HEK293 (cell line): ENCODE measurements around the gene C21orf91.

Experiments
- CTCF ChIA-PET: fragments of 350-600 bp; formaldehyde crosslinking; extraction: SDS; loops from one replicate; lab custom pipeline; 2021; ENCODE audit warnings: antibody characterized with exemption; lab: Yijun Ruan, JAX
- POLR2A ChIA-PET: fragments of 300-600 bp; formaldehyde crosslinking; extraction: SDS; loops from one replicate; lab custom pipeline; 2020; ENCODE audit warnings: antibody characterized with exemption, inconsistent platforms; lab: Yijun Ruan, JAX
- H3K27ac ChIP-seq: fragments of 200-500 bp; sonication (Bioruptor generic); 2 replicates; pipeline ENCODE4 v1.5.1; 2014; ENCODE audit warnings: low read depth, low read length, control low read depth, inconsistent platforms; ENCODE audit errors: extremely low read depth
- H3K36me3 ChIP-seq, 2 experiments: fragments of 200-500 bp in 1 of 2; sonication (Bioruptor generic) in 1 of 2; 1 replicate in 1 of 2; 2 replicates in 1 of 2; pipeline ENCODE4 v1.5.1; 2014 to 2017; ENCODE audit warnings: inconsistent platforms in 2 of 2, low read length in 2 of 2; ENCODE audit not compliant: control insufficient read depth in 2 of 2, insufficient read depth in 1 of 2
- H3K4me1 ChIP-seq: fragments of 200-500 bp; sonication (Bioruptor generic); 2 replicates; pipeline ENCODE4 v1.5.1; 2014; ENCODE audit warnings: mild to moderate bottlenecking, low read length, inconsistent platforms; ENCODE audit not compliant: control insufficient read depth, insufficient read depth
- H3K4me3 ChIP-seq: 2 replicates; pipeline ENCODE4 v1.5.1; 2011; ENCODE audit warnings: low read depth, mild to moderate bottlenecking, control low read depth, low read length, moderate library complexity
- H3K9me3 ChIP-seq: fragments of 200-500 bp; sonication (Bioruptor generic); 2 replicates; pipeline ENCODE4 v1.5.1; 2014; ENCODE audit warnings: low read depth, low read length, inconsistent platforms; ENCODE audit not compliant: control insufficient read depth, insufficient read depth
- BCL11B ChIP-seq: fragments of 450-650 bp; formaldehyde crosslinking; IDR thresholded peaks from 2 replicates; pipeline ENCODE4 v1.5.1; 2016; ENCODE audit warnings: low read depth, missing biosample characterization, missing genetic modification characterization
- EGR2 ChIP-seq: fragments of 450-650 bp; formaldehyde crosslinking; IDR thresholded peaks from 2 replicates; pipeline ENCODE4 v1.5.1; 2016; ENCODE audit warnings: low read depth, missing biosample characterization, missing genetic modification characterization
- FEZF1 ChIP-seq: fragments of 450-650 bp; formaldehyde crosslinking; IDR thresholded peaks from 2 replicates; pipeline ENCODE4 v1.5.1; 2016; ENCODE audit warnings: missing biosample characterization, missing genetic modification characterization
- OSR2 ChIP-seq: fragments of 450-650 bp; formaldehyde crosslinking; IDR thresholded peaks from 2 replicates; pipeline ENCODE4 v1.5.1; 2016; ENCODE audit warnings: missing biosample characterization, missing genetic modification characterization
- OVOL3 ChIP-seq: fragments of 450-650 bp; formaldehyde crosslinking; IDR thresholded peaks from 2 replicates; pipeline ENCODE4 v1.5.1; 2016; ENCODE audit warnings: missing biosample characterization, missing genetic modification characterization
- REPIN1 ChIP-seq: fragments of 450-650 bp; formaldehyde crosslinking; IDR thresholded peaks from 2 replicates; pipeline ENCODE4 v1.5.1; 2017; ENCODE audit warnings: missing biosample characterization, missing genetic modification characterization, low read depth
- SP7 ChIP-seq: fragments of 450-650 bp; formaldehyde crosslinking; IDR thresholded peaks from 2 replicates; pipeline ENCODE4 v1.5.1; 2016; ENCODE audit warnings: missing biosample characterization, missing genetic modification characterization
- TCF7L2 ChIP-seq: IDR thresholded peaks from 2 replicates; pipeline ENCODE4 v1.6.1; 2011; ENCODE audit warnings: low read depth, mild to moderate bottlenecking, inconsistent platforms, low read length, moderate library complexity, borderline replicate concordance
- TRIM28 ChIP-seq: IDR thresholded peaks from 2 replicates; pipeline ENCODE4 v1.6.1; 2011; ENCODE audit warnings: low read length, control low read depth, borderline replicate concordance
- ZBTB7A ChIP-seq: fragments of 450-650 bp; formaldehyde crosslinking; IDR thresholded peaks from 2 replicates; pipeline ENCODE4 v1.5.1; 2016; ENCODE audit warnings: low read depth, missing biosample characterization, missing genetic modification characterization
- ZBTB8A ChIP-seq: fragments of 450-650 bp; formaldehyde crosslinking; IDR thresholded peaks from 2 replicates; pipeline ENCODE4 v1.5.1; 2016; ENCODE audit warnings: missing biosample characterization, missing genetic modification characterization
- ZEB2 ChIP-seq: fragments of 450-650 bp; formaldehyde crosslinking; IDR thresholded peaks from 2 replicates; pipeline ENCODE4 v1.5.1; 2016; ENCODE audit warnings: missing biosample characterization, missing genetic modification characterization
- ZFP37 ChIP-seq: fragments of 450-650 bp; formaldehyde crosslinking; IDR thresholded peaks from 2 replicates; pipeline ENCODE4 v1.5.1; 2016; ENCODE audit warnings: missing biosample characterization, missing genetic modification characterization
- ZNF121 ChIP-seq: fragments of 450-650 bp; formaldehyde crosslinking; IDR thresholded peaks from 2 replicates; pipeline ENCODE4 v1.5.1; 2016; ENCODE audit warnings: missing biosample characterization, missing genetic modification characterization
- ZNF138 ChIP-seq: fragments of 450-650 bp; formaldehyde crosslinking; IDR thresholded peaks from 2 replicates; pipeline ENCODE4 v1.5.1; 2016; ENCODE audit warnings: missing biosample characterization, missing genetic modification characterization, borderline replicate concordance
- ZNF157 ChIP-seq: fragments of 450-650 bp; formaldehyde crosslinking; IDR thresholded peaks from 2 replicates; pipeline ENCODE4 v1.5.1; 2016; ENCODE audit warnings: missing biosample characterization, missing genetic modification characterization
- ZNF2 ChIP-seq: fragments of 450-650 bp; formaldehyde crosslinking; IDR thresholded peaks from 2 replicates; pipeline ENCODE4 v1.5.1; 2016; ENCODE audit warnings: missing biosample characterization, missing genetic modification characterization
- ZNF311 ChIP-seq: fragments of 450-650 bp; formaldehyde crosslinking; IDR thresholded peaks from 2 replicates; pipeline ENCODE4 v1.5.1; 2017; ENCODE audit warnings: missing biosample characterization, missing genetic modification characterization, borderline replicate concordance
- ZNF37A ChIP-seq: fragments of 450-650 bp; IDR thresholded peaks from 2 replicates; pipeline ENCODE4 v1.5.1; 2018; ENCODE audit warnings: missing biosample characterization, missing genetic modification characterization
- ZNF416 ChIP-seq: fragments of 450-650 bp; formaldehyde crosslinking; IDR thresholded peaks from 2 replicates; pipeline ENCODE4 v1.5.1; 2016; ENCODE audit warnings: missing biosample characterization, missing genetic modification characterization
- ZNF433 ChIP-seq: fragments of 450-650 bp; formaldehyde crosslinking; IDR thresholded peaks from 2 replicates; pipeline ENCODE4 v1.5.1; 2016; ENCODE audit warnings: missing biosample characterization, missing genetic modification characterization, low read depth
- ZNF558 ChIP-seq: fragments of 450-650 bp; formaldehyde crosslinking; IDR thresholded peaks from 2 replicates; pipeline ENCODE4 v1.5.1; 2016; ENCODE audit warnings: missing biosample characterization, missing genetic modification characterization
- ZNF560 ChIP-seq: fragments of 450-650 bp; formaldehyde crosslinking; IDR thresholded peaks from 2 replicates; pipeline ENCODE4 v1.5.1; 2017; ENCODE audit warnings: missing biosample characterization, missing genetic modification characterization, borderline replicate concordance
- ZNF600 ChIP-seq: fragments of 450-650 bp; formaldehyde crosslinking; IDR thresholded peaks from 2 replicates; pipeline ENCODE4 v1.5.1; 2016; ENCODE audit warnings: missing biosample characterization, missing genetic modification characterization
- ZNF670 ChIP-seq: fragments of 450-650 bp; formaldehyde crosslinking; IDR thresholded peaks from 2 replicates; pipeline ENCODE4 v1.5.1; 2016; ENCODE audit warnings: missing biosample characterization, missing genetic modification characterization, low read depth
- ZNF701 ChIP-seq: fragments of 450-650 bp; formaldehyde crosslinking; IDR thresholded peaks from 2 replicates; pipeline ENCODE4 v1.5.1; 2016; ENCODE audit warnings: missing biosample characterization, missing genetic modification characterization
- ZNF707 ChIP-seq: fragments of 450-650 bp; formaldehyde crosslinking; IDR thresholded peaks from 2 replicates; pipeline ENCODE4 v1.5.1; 2016; ENCODE audit warnings: missing biosample characterization, missing genetic modification characterization
- ZXDB ChIP-seq: fragments of 450-650 bp; formaldehyde crosslinking; IDR thresholded peaks from 2 replicates; pipeline ENCODE4 v1.5.1; 2016; ENCODE audit warnings: missing biosample characterization, missing genetic modification characterization
- TF ChIP-seq, protein P1 (sequence below): fragments of 450-650 bp; formaldehyde crosslinking; IDR thresholded peaks from 2 replicates; pipeline ENCODE4 v1.5.1; 2016; ENCODE audit warnings: missing biosample characterization, missing genetic modification characterization
- TF ChIP-seq, protein P2 (sequence below): fragments of 450-650 bp; formaldehyde crosslinking; IDR thresholded peaks from 2 replicates; pipeline ENCODE4 v1.5.1; 2017; ENCODE audit warnings: missing biosample characterization, missing genetic modification characterization
- TF ChIP-seq, protein P3 (sequence below): fragments of 450-650 bp; formaldehyde crosslinking; conservative IDR thresholded peaks from 2 replicates; pipeline ENCODE4 v1.5.1; 2016; ENCODE audit warnings: low read depth, missing biosample characterization, missing genetic modification characterization

Gene C21orf91

DNA sequence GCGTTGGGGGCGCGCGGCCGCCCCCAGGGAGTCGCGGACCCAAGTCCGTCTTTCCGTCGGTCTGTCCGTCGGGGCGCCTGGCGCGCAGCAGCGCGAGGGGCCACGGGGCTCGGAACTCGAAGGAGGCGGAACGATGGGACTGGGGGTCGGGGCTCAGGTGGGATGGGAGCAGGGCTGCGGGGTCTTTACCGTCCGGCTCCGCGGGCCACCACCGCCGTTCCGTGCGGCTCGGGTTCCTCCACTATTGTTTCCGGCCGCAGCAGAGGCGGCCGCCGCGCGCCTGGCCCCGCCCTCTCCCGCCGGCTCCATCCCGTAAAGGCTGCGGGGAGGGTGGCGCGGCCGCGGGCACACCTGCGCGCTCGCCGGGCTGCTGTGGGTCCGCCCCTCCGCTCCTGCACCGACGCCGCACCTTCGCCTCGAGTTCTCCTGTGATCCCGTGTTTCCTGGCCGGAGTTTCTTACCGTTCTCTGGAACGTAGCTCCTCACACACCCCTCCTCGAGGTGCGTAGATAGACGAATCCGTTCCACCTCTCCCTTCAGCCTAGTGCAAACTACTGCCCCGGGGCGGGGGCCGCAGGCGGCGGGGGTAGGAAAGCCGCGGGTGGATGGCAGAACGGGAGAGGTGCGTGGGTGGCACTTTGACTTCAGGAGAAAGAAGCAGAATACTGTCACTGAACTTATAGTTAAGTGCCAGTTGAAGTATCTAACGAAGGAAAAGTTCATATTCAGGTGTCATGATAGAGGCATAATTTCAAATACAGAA, at the start of gene C21orf91:
Gene C21orf91 (minus strand): TSS at position 243 of the 763 bp plus-strand sequence. CDS start 1,038 bp downstream, outside the sequence.
- peak within 1 kb of the TSS; percentile 98 for H3K27ac ChIP-seq
- CTCF ChIA-PET = interaction anchor here (0.6 to 1.0 kb wide), 2 partner anchors 81 to 112 kb away, joined by 3 read pairs; no protein-coding TSS in a partner anchor
- H3K4me1 ChIP-seq = peaks cover 8% of the 10 kb centered on the region; the same call in 1 of the 2 replicates
- peak within 1 kb of the TSS; percentile 98 for H3K4me3 ChIP-seq
- H3K36me3 ChIP-seq = peaks cover 6 to 16% of the 10 kb centered on the region in 2 experiments; a peak in 2 of 3 replicates
- H3K9me3 ChIP-seq = no peaks in the 10 kb centered on the region
- POLR2A ChIA-PET = interaction anchor here (1.0 to 2.1 kb wide), 4 partner anchors 9 to 130 kb away, joined by 3 to 10 read pairs (median 4); no protein-coding TSS in a partner anchor
- TF ChIP-seq ZEB2 = no peak
- no peak for TF ChIP-seq OSR2 (tag by site-specific recombination)
- peak; percentile 62; the same call in 1 of the 2 replicates for TF ChIP-seq SP7 (tag by site-specific recombination)
- no peak for TF ChIP-seq REPIN1 (tag by site-specific recombination)
- no peak for TF ChIP-seq ZNF416
- no peak for TF ChIP-seq ZBTB7A (tag by site-specific recombination)
- no peak for TF ChIP-seq ZNF121 (tag by site-specific recombination)
- no peak for TF ChIP-seq ZBTB8A (tag by site-specific recombination)
- TF ChIP-seq ZNF558 (tag by site-specific recombination) = no peak
- no peak for TF ChIP-seq FEZF1 (tag by site-specific recombination)
- no peak for TF ChIP-seq ZNF701 (tag by site-specific recombination)
- TF ChIP-seq EGR2 = peak; percentile 92
- no peak for TF ChIP-seq ZNF707
- no peak for TF ChIP-seq ZXDB (tag by site-specific recombination)
- no peak for TF ChIP-seq ZNF37A (tag by site-specific recombination)
- TF ChIP-seq ZNF433 (tag by site-specific recombination) = no peak
- no peak for TF ChIP-seq ZNF600 (tag by site-specific recombination)
- TF ChIP-seq ZFP37 (tag by site-specific recombination) = 0 out of 2 replicates have a peak, but pooled peaks have one; percentile 29
- TF ChIP-seq ZNF157 (tag by site-specific recombination) = no peak
- TF ChIP-seq, protein P1, sequence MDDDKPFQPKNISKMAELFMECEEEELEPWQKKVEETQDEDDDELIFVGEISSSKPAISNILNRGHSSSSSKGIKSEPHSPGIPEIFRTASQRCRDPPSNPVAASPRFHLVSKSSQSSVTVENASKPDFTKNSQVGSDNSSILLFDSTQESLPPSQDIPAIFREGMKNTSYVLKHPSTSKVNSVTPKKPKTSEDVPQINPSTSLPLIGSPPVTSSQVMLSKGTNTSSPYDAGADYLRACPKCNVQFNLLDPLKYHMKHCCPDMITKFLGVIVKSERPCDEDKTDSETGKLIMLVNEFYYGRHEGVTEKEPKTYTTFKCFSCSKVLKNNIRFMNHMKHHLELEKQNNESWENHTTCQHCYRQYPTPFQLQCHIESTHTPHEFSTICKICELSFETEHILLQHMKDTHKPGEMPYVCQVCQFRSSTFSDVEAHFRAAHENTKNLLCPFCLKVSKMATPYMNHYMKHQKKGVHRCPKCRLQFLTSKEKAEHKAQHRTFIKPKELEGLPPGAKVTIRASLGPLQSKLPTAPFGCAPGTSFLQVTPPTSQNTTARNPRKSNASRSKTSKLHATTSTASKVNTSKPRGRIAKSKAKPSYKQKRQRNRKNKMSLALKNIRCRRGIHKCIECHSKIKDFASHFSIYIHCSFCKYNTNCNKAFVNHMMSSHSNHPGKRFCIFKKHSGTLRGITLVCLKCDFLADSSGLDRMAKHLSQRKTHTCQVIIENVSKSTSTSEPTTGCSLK (tag by site-specific recombination) = no peak
- no peak for TF ChIP-seq ZNF670
- no peak for TF ChIP-seq ZNF311 (tag by site-specific recombination)
- TF ChIP-seq, protein P2, sequence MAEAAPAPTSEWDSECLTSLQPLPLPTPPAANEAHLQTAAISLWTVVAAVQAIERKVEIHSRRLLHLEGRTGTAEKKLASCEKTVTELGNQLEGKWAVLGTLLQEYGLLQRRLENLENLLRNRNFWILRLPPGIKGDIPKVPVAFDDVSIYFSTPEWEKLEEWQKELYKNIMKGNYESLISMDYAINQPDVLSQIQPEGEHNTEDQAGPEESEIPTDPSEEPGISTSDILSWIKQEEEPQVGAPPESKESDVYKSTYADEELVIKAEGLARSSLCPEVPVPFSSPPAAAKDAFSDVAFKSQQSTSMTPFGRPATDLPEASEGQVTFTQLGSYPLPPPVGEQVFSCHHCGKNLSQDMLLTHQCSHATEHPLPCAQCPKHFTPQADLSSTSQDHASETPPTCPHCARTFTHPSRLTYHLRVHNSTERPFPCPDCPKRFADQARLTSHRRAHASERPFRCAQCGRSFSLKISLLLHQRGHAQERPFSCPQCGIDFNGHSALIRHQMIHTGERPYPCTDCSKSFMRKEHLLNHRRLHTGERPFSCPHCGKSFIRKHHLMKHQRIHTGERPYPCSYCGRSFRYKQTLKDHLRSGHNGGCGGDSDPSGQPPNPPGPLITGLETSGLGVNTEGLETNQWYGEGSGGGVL (tag by site-specific recombination) = no peak
- TF ChIP-seq ZNF560 = no peak
- no peak for TF ChIP-seq ZNF2 (tag by site-specific recombination)
- TF ChIP-seq ZNF138 (tag by site-specific recombination) = no peak
- TF ChIP-seq, protein P3, sequence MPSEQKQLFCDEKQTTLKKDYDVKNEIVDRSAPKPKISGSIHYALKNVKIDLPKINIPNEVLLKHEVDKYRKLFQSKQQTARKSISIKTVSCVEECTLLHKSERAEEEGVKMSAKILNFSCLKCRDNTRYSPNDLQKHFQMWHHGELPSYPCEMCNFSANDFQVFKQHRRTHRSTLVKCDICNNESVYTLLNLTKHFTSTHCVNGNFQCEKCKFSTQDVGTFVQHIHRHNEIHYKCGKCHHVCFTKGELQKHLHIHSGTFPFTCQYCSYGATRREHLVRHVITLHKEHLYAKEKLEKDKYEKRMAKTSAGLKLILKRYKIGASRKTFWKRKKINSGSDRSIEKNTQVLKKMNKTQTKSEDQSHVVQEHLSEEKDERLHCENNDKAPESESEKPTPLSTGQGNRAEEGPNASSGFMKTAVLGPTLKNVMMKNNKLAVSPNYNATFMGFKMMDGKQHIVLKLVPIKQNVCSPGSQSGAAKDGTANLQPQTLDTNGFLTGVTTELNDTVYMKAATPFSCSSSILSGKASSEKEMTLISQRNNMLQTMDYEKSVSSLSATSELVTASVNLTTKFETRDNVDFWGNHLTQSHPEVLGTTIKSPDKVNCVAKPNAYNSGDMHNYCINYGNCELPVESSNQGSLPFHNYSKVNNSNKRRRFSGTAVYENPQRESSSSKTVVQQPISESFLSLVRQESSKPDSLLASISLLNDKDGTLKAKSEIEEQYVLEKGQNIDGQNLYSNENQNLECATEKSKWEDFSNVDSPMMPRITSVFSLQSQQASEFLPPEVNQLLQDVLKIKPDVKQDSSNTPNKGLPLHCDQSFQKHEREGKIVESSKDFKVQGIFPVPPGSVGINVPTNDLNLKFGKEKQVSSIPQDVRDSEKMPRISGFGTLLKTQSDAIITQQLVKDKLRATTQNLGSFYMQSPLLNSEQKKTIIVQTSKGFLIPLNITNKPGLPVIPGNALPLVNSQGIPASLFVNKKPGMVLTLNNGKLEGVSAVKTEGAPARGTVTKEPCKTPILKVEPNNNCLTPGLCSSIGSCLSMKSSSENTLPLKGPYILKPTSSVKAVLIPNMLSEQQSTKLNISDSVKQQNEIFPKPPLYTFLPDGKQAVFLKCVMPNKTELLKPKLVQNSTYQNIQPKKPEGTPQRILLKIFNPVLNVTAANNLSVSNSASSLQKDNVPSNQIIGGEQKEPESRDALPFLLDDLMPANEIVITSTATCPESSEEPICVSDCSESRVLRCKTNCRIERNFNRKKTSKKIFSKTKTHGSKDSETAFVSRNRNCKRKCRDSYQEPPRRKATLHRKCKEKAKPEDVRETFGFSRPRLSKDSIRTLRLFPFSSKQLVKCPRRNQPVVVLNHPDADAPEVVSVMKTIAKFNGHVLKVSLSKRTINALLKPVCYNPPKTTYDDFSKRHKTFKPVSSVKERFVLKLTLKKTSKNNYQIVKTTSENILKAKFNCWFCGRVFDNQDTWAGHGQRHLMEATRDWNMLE (tag by site-specific recombination) = no peak
- TF ChIP-seq BCL11B (tag by site-specific recombination) = no peak
- peak; percentile 28; the same call in 1 of the 2 replicates for TF ChIP-seq TRIM28
- peak; percentile 64 for TF ChIP-seq TCF7L2
- TF ChIP-seq OVOL3 (tag by site-specific recombination) = no peak
